ENCODE results near the gene BSG.

BSG gene

DNA sequence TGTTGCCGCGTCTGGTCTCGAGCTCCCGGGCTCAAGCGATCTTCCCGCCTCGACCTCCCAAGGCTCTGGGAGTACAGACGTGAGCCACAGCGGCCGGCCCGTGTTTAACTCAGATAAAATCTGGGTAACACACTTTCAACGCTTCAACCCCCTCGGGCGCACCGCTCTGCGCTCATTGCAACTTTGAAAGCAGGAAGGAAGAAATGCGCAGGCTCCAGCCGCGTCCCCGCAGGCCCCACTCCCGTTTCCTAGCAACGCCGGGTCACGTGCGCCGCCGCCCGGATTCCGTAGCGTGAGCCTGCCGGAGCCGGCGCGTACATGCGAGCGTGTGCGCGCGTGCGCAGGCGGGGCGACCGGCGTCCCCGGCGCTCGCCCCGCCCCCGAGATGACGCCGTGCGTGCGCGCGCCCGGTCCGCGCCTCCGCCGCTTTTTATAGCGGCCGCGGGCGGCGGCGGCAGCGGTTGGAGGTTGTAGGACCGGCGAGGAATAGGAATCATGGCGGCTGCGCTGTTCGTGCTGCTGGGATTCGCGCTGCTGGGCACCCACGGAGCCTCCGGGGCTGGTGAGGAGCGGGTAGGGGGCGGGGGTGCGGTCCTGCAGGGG, at the start of gene BSG:
BSG (plus strand) TSS at position 457 of the 603 bp plus-strand sequence; CDS start at position 496, 39 bp downstream.
- peak; percentile 98 for DNase-seq

DNA sequence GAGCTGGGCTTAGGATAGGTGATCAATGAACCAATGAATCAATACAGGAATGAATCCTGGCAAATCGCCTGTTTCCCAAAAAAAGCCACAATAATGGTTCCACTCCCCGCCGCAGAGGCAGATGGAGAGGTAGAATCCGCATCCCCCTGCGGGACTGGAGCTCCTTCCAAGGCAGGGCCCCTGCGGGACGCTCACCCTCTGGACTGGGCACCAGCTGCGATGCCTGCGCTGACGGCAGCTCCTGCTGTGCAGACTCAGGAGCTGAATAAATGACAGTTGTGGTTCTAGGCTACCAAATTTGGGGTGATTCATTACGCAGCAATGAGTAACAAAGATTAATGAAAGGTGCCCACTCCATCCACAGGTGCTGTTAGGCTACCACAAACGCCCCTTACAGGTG, 49.7 kb upstream of the BSG start:
- no peak for DNase-seq

DNA sequence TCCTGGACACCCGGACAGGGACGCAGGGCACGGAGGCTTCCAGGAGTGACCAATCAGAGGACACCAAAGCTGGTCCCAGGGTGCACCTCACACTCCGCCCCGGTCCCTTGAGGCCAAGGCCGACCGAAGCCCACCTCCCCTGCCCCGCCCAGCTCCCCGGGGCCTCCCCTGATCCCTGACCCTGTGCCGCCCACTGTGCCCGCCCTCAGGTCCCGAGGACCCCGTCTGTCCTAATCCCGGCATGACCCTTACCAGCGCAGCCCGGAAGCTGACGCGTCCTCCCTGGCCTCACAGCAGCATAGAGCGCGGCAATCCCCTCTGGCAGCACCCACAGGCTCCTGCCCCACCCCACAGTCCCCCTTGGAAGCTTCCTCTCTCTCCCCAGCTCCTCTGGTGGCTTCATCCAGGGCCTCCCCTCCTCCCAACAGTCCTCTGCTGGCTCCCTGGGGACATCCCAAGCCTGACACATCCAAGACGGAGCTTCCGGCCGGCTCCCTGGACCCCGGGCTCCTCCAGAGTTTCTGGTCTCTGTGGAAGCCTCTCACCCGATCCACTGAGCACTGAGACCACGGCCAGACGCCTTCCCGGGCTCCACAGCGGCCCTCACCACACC, 48.2 kb upstream of the BSG start:
- DNase-seq = no peak

GRCh38 chr19:525029-525428, 47.4 kb upstream of the BSG start:
- no peak for DNase-seq

- DNase-seq = no peak
Measured at GRCh38 chr19:525857-526419, 46.5 kb upstream of the BSG start.

GRCh38 chr19:530134-531008, 42.0 kb upstream of the BSG start:
- no peak for DNase-seq

GRCh38 chr19:531009-531752, 41.2 kb upstream of the BSG start:
- DNase-seq = peak; percentile 77

DNA sequence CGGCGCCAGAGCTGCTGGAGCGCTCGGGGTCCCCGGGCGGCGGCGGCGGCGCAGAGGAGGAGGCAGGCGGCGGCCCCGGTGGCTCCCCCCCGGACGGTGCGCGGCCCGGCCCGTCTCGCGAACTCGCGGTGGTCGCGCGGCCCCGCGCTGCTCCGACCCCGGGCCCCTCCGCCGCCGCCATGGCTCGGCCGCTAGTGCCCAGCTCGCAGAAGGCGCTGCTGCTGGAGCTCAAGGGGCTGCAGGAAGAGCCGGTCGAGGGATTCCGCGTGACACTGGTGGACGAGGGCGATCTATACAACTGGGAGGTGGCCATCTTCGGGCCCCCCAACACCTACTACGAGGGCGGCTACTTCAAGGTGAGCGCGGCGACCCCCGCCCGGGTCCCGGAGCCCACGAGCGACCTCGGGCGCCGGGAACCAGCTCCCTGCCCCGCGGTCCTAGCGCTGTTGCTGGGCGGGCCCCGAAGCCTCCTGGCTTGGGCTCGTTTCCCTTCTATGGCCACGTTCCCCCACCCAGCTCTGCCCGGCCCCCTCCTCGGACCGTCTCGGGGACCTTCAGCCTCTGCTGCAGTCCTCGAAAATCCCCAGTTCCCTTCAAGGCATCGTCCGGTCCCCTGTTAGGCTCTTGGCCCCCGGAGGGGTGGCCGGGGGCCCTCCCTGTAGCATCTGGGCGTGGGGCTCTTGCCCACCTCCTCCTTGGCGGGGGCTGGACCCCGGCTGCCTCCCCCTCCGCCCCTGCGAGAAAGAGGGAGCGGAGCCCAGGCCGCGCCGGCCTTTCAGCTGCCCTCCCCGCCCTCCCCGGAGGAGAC, 40.4 kb upstream of the BSG start, which contains the start of gene CDC34:
CDC34 (plus strand) TSS at position 8 of the 808 bp plus-strand sequence; CDS start at position 180, 172 bp downstream.
- DNase-seq = no peak

DNA sequence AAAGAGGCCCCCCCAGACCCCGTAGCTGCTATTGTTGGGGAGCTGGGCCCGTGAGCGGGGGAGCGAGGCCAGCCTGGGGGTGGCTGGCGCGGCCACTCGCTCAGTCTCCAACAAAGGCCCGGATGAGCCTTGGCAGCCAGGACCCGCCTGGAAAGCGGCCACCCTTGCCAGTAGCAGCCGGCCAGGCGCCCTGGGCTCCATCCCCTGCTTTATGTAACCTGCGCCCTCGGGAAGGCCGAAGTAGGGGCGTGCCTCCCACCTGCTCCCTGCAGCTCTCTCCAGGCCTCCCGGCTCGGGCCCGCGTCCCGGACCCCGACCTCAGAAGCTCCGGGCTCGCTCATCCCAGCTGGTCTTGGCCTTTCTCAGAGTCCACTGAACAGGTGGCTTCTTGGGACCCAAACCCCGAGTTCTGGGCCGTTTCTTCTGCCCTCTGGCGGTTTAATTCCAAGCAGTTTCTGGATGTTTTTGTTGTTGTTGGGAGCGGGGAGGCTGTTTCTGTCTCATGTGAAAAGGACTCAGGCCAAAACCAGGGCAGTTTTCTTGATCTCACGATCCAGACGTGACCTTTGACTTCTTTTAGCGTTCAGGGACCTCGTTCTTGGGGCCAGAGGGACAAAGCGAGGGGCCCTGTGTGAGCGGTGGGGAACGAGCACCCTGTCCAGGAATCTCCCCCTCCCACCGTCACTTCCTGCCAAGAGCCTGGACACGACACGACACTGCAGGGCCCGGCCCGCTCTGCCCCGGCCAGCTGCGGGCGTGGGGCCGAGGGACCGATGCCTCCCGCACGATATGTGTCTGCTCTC, 39.6 kb upstream of the BSG start:
- peak; percentile 44 for DNase-seq

DNA sequence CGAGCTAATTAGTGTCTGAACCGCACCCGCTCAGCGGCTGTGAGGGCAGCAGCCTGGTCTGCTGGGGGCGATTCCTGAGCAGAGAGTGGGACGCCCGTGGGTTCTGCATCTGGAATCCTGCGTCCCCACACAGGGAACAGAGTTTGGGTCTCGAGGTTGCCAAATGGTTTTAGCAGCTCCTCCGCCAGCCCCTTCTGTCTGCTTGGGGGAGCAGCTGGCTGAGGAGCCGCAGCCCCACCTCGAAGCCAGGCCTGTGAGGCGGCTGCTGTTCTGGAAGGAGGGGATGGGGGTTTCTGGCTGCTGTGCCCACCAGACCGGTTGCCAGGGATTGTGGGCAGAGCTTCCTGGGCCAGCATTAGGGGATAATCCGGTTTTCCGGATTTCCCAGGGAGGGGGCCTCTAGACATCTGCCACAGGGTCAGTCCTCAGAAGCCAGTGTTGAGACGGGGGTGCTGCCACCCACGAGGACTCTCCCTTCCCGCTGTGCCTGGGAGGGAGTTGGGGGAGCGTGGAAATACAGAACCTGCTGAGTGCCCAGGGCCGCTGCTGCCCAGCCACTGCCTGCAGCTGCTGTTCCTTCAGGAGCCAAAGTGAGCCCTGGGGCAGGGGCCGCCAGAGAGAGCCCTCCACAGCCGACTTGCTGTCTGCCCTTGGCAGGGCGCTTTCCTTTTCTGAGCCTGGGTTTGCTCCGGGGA, 38.9 kb upstream of the BSG start:
- DNase-seq = no peak

DNA sequence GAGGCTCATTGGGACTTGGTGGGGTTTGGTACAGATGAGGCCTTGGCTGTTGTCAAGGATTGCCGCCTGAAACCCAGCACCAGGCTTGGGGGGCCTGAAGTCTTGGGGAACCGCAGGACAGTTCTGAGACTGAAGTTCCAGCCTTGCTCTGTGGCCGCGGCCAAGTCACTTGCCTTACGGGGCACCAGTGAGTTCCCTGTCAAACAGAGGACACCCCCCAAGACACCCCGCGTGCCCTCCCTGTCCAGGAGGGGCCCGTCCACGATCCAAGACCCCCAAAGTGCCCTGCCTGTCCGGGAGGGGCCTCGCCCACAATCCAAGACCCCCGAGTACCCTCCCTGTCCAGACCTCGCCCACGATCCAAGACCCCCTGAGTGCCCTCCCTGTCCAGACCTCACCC, 38.3 kb upstream of the BSG start:
- DNase-seq = no peak

DNA sequence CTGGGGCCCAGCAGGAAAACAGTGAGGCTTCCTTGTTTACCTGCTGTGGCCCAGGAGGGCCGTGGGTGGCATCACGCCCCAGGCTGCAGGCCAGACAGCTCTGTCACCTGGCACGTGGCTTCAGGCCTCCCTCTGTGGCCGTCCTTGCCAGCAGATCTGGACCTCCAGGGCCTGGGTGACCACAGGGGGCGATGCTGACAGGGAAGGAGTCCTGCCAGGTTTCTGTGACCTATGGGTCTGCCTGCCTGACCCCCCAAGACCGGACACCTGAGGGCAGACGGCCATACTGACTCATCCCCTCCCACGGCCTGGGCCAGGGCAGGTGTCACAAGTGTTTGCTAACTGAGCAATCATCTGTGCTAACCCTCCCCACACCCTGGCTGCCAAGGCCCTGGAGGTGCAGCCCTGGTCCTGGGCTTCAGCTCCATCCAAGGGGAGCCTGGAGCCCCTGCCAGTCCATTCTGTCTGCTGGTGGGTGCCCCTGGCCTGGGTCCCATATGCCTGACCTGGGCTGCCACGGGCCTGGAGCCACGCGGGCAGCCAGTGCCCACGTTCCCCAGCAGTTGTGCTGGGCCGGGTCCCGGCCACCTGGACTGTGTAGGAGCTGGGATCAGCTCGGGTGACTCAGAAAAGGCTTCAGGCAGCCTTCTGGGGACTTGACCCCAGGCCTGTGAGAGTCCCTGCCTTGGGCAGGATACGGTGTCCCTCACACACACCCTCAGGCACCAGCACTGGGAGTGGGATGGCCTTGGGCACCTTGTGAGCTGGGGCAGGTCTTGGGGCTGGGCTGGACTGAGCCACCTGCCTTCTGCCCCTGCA, 37.2 kb upstream of the BSG start:
- no peak for DNase-seq

DNA sequence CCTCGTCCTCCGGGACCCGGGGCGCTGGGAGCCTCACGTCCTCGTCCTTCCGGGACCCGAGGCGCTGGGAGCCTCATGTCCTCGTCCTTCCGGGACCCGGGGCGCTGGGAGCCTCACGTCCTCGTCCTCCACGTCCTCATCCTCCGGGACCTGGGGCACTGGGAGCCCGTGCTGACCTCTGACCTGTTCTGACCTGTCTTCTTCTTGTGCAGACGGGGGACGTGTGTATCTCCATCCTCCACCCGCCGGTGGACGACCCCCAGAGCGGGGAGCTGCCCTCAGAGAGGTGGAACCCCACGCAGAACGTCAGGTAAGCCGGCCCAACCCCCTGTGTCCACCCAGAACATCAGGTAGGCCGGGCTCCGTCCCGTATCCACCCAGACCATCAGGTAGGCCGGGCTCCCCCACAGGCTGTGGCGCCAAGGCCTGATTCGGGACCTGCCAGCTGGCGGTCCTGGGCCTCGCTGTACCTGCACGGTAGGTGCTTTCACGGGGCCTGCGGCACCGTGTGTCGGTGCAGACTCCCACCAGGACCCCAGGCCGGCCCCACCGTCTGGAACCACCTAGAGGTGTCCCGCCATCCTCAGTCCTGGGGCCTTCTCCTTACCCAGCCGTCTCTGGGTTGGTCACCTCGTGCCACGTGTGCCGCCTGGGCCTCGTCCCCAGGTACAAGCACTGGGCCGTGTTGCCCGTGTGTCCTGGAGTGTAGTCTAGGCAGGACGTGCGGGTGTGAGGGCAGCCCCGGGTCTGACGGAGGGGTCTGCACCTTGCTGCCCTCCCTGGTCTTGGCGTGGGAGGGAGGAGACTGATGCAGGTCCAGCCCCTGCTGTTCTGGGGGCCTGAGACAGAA, 36.1 kb upstream of the BSG start:
- DNase-seq = no peak

DNA sequence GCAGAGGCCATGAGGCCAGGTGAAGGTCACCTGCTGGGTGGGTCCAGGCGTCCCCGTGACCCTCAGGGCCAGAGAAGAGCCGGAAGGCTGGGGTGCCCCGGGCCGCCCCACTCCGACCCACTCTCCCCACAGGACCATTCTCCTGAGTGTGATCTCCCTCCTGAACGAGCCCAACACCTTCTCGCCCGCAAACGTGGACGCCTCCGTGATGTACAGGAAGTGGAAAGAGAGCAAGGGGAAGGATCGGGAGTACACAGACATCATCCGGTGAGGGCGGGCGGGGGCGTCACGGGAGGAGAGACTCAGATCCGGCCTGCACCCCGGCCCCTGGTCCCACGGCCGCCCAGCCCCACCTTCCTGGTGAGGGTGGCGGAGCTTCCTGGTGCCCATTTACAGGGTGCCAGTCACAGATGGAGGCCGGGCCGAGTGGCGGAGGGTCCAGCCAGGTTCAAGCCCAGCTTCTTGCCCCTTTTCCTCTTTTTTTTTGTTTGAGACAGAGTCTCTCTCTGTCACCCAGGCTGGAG, 35.5 kb upstream of the BSG start:
- no peak for DNase-seq

DNA sequence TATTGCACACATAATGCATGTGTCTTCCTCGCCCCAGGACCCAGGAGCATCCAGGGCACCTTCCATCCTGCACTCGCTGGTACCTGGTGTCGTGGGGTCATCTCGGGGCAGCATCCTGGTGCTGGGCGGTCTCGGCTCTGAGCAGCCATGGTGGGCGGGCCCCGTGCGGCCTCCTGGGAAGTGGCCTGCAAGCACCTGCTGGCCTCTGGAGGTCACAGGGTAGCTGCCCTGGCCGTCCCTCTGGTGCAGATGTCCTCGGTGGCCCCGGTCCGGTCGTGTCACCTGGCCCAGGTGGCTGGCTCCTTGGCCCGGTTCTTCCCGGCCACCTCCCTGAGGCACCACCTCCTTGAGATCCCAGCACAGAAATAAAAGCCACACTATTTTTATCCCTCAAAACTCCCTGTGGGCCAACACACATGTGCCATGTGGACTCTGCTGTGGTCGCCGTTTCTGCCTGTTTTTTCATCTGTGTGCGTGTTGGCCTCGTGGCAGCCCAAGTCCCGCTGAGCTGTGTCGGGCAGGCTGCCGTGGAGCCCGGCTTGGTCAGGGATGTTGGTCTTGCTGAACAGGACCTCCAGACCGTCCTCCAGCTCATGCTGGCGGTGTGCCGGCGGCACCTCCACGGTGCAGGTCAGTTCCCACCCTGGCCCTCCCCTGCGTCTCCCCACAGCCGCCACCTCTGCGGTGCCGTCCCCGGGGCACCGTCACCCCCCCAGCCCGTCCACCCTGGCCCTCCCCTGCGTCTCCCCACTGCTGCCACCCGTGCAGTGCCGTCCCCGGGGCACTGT, 33.6 kb upstream of the BSG start:
- no peak for DNase-seq

- DNase-seq = no peak
Measured at GRCh38 chr19:539429-540030, 32.9 kb upstream of the BSG start.

Data from CD4-positive, alpha-beta T cell treated with Interleukin-4 for 4 hours (primary cell).